G401.6 (cell line): ENCODE measurements around the gene TPD52L1.

ENCODE experiments used
- FAIRE-seq: peaks from 2 replicates; lab custom pipeline; 2012; peaks lifted over from hg19 to GRCh38; lab: Jason Lieb, UNC

Gene TPD52L1

DNA sequence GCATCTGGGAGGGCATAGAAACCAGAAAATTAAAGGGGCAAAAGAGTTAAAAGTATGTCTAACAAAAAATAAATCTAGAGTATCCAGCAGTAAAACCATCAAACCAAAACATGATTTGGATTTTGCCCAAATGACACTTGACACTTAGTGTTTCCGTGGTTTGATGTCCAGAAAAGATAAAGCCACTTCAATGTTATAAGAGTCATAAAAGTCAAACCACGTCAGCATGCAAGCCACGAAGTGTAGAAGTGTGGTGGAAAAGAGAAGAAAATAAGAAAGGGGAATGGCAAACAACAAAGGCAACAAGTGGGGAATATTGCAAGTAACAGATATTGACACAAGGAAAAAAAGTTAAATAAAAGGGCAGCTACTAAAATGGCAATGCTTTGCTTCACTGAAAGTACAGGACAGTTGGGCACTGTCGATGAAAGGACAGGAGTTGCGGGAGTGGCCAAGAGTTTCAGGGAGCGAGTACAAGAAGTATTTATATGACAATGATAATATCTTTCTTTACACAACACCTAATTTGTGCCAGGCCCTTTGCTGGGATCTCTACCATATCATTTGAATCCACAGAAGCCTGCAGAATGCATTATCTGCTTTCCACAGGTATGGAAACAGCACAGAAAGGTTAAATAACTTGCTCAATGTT is 154.5 kb downstream of the TPD52L1 start:
- FAIRE-seq = no peak

GRCh38 chr6:125310994-125311649 is 157.5 kb downstream of the TPD52L1 start:
- FAIRE-seq = peak; percentile 69

DNA sequence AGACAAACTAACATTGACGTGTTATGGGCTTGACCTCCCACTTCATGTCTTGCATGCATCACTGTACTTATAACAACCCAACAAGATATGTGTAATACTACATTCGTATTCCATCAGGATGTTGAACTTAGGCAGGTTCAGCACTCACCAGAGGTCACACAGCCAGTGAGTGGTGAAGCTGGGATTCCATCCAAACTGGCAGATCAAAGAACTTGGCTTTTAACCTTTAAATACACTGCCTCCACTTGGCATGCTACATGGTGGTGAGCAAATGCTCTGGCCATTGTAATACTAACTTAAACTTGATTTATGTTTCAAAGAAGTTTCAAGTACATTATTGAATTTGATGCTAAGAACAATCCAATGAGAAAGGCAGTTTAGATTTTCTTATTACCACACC is 158.9 kb downstream of the TPD52L1 start:
- FAIRE-seq = no peak

DNA sequence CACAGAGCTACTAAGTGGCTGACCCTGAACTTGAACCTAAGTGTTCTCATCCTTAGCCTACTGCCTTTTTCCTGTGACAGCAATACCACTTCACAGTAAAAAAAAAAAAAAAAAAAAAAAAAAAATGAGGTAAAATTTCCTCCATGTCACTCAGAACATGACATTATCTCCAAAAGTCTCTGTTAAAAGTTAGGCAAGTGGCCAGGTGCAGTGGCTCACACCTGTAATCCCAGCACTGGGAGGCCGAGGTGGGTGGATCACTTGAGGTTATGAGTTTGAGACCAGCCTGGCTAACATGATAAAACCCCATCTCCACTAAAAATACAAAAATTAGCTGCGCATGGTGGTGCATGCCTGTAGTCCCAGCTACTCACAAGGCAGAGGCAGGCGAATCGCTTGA is 159.4 kb downstream of the TPD52L1 start:
- FAIRE-seq = no peak
